NCI-H2107 treated with DMSO at 0.1 percent for 48 hours (cell line): Measurements from ENCODE around the gene CCDC38.
"Not testable (repeated sequence)": the region's sequence is repeated elsewhere in the genome, so short reads cannot be mapped to it uniquely, and the experiment has no call there.

ENCODE experiments used
- DNase-seq: peaks from one replicate; lab custom pipeline; 2025; ENCODE audit not compliant: unreplicated experiment; lab: John Stamatoyannopoulos, UW

CCDC38 gene

GRCh38 chr12:95942524-95943329, at the start of gene CCDC38:
TSS of gene CCDC38 (minus strand) at chr12:95942614. CDS start at chr12:95936509, 6,105 bp downstream.
- DNase-seq = peak; percentile 47

DNA sequence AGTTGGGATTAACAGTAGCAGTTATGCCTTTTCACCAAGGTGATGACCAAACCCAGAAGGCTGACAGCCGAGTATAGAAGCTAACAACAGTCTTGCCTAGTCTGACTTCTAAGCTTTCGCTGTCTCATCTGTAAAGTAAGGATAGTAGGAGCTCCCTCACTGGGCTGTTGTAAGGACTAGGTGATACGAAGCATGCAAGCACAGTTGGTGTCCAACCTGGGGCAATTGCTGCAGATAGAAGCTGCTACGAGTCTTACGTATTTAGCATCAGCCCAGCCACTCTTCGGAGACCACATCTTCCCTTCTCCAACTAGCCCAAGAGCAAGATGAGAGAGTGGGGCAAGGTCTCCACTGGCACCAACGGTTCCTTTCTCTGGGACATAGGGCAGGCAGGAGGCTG, 47.7 kb upstream of the CCDC38 start:
- no peak for DNase-seq

DNA sequence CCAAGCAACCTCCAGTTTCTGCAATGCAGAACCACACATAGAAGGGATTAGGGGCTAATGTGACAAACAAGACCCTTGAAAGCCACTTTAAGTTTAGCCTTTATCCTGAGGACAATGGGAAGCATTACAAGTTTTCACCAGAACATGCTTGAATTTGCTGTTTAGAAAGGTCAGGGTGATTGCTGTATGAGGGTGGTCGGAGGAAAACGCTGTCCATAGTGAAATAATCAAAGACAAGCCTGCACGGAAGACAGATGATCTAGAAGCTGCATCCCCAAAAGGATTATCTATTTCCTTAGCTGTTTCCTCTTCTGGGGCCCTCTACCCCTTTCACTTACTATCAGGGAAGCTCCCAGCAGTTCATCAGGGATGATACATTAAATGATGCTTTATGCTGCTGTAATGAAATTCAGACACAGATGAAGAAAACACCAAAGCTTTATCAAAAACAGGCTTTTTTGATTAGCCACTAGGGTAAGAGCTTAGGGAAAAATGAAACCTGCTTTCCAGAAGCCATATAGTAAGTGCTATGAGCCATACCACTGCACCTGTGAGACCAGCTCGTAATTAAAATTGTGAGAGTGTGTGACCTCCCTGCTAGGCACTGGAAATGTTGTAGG, 47.2 kb upstream of the CCDC38 start:
- DNase-seq = no peak

DNA sequence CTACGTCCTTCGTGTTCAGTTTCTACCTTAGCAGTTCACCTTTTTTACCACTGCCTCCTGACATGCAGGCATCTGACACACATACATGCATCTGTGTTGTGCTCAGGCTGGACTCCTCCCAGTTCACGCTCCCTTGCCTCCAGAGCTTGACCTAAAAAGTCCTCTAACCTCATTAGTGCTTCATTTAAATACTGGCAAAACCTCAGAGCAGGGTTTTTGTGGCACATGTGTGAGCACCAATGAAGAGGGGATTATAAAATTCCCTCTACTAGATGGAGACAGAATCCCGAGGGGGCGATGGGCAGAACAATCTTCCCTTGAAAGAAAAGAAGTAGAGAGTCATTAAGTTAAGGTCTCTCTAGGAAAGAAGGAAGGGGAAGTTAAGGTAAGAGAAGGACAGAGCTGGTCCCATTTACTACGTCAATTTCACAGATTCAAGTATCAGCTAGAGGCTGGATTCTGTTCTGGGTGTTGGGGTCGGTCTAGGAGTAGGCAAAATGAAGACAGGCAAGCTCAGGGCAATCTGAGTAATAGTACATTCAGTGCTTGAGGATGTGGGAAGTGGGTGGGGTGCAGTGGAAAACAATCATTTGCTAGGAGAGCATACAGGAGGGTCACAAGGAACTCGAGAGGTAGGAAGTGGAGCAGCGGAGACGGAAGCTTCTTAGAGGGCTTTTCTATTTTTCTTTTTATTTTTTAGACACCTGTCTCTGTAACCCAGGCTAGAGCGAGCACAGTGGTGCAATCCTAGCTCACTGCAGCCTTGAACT, 46.3 kb upstream of the CCDC38 start:
- DNase-seq = no peak

- DNase-seq = no peak
These were observed 44.5 kb upstream of the CCDC38 start for GRCh38 chr12:95986635-95987570.

- DNase-seq = no peak
These were observed 42.3 kb upstream of the CCDC38 start for GRCh38 chr12:95984682-95985081.

- no peak for DNase-seq
These were observed 40.2 kb upstream of the CCDC38 start for GRCh38 chr12:95982602-95983001.

DNA sequence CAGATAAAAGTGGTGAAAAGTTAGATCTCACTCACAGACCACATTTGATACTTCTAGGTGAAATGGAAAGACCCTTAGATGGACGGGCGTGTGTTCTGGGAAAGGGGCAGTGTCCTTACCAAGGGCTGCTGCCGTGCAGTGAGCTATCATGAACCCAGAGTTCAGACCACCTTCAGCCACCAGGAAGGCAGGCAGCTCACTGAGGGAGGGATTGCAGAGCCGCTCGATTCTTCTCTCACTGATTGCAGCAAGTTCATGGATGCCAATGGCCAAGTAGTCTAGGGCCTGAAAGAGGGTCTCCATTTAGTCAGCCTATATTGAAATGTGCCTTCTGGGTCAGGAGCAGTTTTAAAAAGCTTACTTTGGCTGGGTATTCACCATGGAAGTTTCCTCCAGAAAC, 38.0 kb upstream of the CCDC38 start:
- no peak for DNase-seq

- DNase-seq = no peak
These were observed 36.4 kb upstream of the CCDC38 start for GRCh38 chr12:95978774-95979173.

- no peak for DNase-seq
These were observed 35.9 kb upstream of the CCDC38 start for GRCh38 chr12:95978351-95978750.

DNA sequence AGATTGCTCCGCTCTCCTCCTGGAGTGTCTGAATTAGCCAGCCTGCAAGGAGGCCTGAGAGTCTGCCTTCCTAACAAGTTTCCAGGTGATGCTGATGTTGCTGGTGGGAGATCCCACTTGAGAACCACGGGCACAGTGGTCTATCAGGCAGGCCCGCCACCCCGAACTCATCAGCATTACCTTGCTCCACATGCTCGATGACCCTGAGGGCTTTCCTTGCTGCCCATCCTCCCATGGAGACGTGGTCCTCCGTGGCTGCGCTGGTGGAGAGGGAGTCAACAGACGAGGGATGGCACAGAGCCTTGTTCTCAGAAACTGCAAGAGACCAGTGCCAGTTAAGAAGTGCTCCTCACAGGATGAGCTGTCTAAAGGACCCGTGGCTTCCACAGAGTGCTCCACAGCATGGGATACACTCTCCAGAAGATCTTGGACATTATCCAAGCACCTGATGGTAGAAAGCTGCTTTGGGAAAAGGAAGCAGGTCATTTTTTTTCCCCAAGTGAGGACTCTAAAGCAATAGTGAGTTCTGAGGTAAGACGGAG, 35.4 kb upstream of the CCDC38 start:
- DNase-seq = no peak

DNA sequence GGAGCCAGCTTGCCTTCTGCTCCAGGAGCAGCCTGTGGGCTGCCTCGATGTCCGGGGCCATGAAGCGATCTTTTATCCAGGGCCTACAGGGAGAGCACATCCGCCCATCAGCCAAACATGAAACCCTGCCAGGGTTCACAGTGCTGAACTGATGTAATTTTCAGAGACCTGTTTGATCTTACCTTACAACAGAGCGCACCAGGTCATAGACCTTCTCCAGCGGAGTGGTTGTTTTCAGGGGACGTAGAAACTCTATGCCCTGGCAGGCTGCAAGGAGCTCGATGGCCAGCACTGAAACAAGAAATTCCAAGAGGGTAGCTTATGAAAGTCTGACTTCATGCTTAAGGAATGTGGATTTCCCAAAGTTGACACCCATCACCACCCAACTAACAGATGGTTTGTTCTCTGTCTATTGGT, 34.0 kb upstream of the CCDC38 start:
- no peak for DNase-seq

DNA sequence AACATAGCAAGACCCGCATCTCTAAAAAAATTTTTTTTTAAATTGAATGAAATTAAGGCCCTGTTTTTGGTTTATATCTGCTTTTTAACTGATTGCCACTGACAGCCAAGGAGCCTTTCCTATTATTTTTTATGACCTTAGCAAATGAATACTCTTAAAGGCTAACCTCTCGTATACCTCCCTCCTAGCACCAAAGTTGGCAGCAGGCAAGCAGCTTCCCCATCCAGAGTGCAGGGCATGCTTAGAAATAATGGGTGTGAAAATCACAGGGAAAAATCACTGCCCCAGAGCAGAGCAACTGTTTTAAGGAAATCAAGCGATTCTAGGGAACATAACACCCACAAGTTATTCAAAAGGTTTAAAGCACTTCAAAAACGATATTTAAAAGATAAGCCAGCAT, 33.1 kb upstream of the CCDC38 start:
- no peak for DNase-seq

GRCh38 chr12:95974358-95974757, 31.9 kb upstream of the CCDC38 start:
- DNase-seq = no peak

GRCh38 chr12:95972832-95973456, 30.5 kb upstream of the CCDC38 start:
- no peak for DNase-seq

DNA sequence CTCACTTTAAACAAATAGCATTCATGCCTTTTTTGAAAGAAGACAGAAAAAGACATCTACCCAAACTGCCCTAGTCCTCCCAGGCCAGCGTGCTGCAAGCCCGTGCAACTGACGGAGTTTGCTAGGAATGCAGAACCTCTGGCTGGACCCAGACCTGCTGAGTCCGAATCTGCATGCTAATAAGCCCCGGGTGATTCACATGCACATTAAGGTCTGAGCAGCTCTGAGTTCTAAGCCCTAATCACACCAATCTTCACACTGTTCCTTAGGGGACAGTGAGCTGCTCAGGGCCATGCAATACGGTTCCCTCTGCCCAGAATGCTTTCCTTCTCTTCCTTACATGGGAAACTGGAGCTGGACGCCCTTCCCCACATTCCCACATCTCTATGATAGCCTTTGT, 28.5 kb upstream of the CCDC38 start:
- DNase-seq = no peak

DNA sequence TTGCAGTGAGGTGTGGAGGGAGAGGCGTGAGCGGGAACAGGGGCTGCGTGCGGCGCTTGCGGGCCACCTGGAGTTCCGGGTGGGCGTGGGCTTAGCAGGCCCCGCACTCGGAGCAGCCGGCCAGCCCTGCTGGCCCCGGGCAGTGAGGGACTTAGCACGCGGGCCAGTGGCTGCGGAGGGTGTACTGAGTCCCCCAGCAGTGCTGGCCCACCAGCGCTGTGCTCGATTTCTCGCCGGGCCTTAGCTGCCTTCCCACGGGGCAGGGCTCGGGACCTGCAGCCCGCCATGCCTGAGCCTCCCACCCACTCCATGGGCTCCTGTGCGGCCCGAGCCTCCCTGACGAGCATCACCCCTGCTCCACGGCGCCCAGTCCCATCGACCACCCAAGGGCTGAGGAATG, 26.7 kb upstream of the CCDC38 start:
- DNase-seq = not testable (repeated sequence)

DNA sequence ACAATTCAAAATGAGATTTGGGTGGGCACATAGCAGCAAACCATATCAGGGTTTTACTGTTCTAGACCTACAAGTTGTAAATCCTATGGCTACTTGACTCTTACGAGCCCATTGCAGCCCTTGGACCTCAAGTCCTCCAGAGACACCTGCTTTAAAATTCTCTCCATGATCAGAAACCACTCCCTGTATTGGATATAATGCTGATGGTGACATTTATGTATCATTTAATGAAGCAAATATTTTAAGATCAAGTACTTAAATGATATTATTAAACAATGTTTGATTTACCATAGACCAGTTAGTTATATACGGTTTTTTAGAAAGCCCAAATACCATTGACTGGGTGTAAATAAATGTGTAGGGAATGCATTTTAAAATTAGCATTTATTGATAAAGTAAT, 24.9 kb upstream of the CCDC38 start:
- no peak for DNase-seq

GRCh38 chr12:95966287-95966870, 24.0 kb upstream of the CCDC38 start:
- no peak for DNase-seq

DNA sequence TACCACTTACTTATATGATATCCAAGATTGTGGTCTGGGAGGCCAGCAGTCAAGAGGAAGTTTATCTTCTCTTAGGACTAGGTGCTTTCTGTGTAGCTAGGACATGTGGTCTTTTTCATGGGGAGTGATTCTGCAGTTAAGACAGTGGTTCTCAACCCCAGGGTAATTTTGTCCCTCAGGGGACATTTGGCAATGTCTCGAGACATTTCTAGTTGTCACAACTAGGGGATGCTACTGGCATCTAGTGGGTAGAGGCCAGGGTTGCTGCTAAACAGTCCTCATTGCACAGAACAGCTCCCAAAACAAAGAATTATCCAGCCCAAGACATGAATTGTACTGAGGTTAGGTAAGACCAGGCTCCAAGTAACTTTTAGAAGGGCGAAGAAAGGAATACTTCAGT, 20.7 kb upstream of the CCDC38 start:
- no peak for DNase-seq
